SKM-1 treated with dmso at 0.1 percent for 144 hours (cell line): ENCODE measurements around the gene CLEC4A.
"Not testable (repeated sequence)": the region's sequence is repeated elsewhere in the genome, so short reads cannot be mapped to it uniquely, and the experiment has no call there.

Experiments used
- DNase-seq: peaks from one replicate; lab custom pipeline; 2025; ENCODE audit not compliant: unreplicated experiment; lab: John Stamatoyannopoulos, UW

The CLEC4A gene

DNA sequence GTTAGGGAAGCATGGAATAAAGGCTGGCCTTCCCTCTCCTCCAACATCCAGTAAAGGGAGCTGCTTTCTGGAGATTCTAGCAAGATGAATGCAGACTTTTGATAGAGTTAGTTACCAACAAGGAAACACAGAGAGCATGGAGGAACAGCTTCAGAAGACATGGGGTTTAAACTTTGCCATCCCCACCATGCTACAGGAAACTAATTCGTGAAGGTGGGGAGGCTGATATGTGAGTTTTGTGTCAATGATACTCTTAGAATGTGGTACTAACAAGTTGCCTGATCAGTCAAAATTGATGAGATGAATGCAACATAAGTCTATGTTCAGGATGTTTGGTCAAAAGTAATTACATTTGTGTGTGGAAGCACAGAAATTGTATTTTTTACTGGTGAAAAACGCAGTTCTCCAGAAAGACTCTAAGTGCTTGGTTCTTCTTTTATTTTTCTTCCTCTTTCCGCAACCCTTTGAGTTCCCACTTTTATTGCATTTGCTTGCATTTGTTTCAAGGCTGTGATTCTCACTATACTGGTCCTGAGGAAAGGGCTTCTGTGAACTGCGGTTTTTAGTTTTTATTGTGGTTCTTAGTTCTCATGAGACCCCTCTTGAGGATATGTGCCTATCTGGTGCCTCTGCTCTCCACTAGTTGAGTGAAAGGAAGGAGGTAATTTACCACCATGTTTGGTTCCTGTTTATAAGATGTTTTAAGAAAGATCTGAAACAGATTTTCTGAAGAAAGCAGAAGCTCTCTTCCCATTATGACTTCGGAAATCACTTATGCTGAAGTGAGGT lies at the start of gene CLEC4A:
Gene CLEC4A, plus strand, starts transcription at position 494 of the 789 bp plus-strand sequence. Its CDS starts 262 bp downstream, at position 756.
- DNase-seq, result peak; percentile 36

DNA sequence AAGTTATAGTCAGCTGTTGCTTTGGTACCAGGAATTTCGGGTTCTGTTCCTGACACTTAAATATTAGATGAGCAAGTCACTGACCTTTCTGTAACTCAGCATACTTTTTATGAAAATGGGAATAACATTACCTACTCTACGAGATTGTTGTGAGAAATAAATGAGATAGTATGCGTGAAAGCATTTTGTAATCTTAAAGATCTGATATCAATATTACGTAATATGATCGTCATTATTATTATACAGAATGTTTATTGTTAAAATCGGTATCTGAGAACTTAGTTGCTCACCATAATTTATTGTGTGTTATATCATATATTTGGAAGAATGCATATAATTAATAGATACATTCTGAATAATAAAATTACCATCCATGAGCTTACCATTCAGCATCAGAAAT lies 47.5 kb upstream of the CLEC4A start:
- no peak for DNase-seq

DNA sequence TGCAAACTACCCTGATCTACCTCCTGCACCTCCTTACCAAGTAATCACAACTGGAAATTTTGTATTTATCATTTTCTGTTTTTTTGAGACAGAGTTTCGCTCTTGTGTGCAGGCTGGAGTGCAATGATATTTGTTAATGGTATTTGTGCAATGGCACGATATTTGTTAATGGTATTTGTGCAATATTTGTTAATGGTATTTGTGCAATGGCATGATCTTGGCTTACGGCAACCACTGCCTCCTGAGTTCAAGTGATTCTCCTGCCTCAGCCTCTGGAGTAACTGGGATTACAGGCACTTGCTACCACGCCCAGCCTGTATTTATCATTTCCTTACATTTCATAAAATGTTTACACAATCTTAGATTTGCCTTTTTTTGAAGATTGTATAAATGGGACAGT lies 47.1 kb upstream of the CLEC4A start:
- DNase-seq, result no peak

DNA sequence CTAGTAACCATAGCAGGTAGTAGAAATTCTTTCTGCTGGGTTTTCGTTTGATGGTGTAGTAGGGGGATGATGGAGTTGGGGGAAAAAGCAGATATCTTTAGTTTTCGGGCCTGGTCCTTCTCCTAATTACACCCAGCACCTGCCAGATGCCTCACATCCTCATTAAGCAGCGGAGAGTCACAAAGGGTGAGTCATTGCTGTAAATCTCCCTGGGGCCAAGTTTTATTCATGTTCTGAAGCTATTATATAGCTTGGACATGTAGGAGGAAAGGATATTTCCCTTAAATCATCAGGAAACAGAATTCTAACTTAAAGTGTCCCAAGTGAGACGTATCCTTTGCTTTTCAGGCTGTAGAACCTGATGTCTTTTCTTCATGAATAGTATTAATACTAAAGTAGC lies 46.2 kb upstream of the CLEC4A start:
- no peak for DNase-seq

DNA sequence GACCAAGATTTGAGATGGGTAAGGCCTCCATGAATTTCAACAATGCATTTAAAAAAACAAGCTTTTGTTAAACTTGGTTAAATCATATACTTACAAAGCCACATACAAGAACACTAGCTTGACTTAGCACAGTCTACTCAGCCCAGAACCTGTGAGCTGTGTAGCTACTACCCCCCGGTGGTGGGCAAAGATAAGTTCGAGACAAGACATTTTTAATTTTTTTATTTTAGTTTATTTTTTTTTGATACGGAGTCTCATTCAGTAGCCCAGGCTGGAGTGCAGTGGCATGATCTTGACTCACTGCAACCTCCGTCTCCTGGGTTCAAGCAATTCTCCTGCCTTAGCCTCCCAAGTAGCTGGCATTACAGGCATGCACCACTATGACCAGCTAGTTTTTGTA lies 45.0 kb upstream of the CLEC4A start:
- no peak for DNase-seq

DNA sequence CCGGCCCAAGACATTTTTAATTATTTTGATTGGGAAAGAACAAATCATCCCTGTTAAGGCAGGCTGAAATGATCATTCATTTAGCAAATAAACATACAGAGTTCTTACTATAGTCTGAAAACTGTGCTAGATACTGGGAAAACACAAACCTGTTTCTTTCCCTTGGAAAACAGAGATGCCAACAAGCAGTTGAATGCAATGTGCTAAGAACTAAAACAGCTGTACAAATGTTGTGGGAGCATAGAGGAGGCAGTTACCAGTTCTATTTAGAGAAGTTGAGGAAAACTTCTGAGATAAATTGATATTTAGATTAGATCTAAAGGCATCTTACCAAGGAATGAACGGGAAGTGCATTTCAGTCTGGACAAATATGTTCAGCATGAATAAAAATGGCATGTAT lies 44.5 kb upstream of the CLEC4A start:
- no peak for DNase-seq

- peak; percentile 30 for DNase-seq
These were observed 43.3 kb upstream of the CLEC4A start for GRCh38 chr12:8080120-8080519.

- no peak for DNase-seq
These were observed 42.0 kb upstream of the CLEC4A start for GRCh38 chr12:8081251-8081920.

- no peak for DNase-seq
These were observed 40.7 kb upstream of the CLEC4A start for GRCh38 chr12:8082808-8083100.

GRCh38 chr12:8084351-8084750 lies 39.1 kb upstream of the CLEC4A start:
- DNase-seq, result not testable (repeated sequence)

- DNase-seq, result no peak
These were observed 35.8 kb upstream of the CLEC4A start for GRCh38 chr12:8087666-8088065.

GRCh38 chr12:8088574-8088973 lies 34.8 kb upstream of the CLEC4A start:
- DNase-seq, result no peak

DNA sequence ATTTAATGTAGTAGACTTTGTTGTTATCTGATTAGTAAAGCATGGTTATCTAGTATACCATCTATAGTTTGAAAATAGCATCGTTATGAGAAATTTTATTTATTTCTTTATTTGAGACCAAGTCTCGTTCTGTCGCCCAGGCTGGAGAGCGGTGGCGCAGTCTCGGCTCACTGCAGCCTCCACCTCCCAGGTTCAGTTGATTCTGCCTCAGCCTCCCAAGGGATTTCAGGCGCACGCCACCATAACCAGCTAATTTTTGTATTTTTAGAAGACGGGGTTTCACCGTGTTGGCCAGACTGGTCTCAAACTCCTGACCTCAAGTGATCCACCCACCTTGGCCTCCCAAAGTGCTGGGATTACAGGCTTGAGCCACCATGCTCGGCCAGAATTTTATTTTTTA lies 34.1 kb upstream of the CLEC4A start:
- not testable (repeated sequence) for DNase-seq

- no peak for DNase-seq
These were observed 33.7 kb upstream of the CLEC4A start for GRCh38 chr12:8089716-8090115.

- DNase-seq, result no peak
These were observed 30.1 kb upstream of the CLEC4A start for GRCh38 chr12:8093291-8093690.

GRCh38 chr12:8096281-8096915 lies 27.0 kb upstream of the CLEC4A start:
- DNase-seq, result peak; percentile 8

GRCh38 chr12:8099235-8099634 lies 24.2 kb upstream of the CLEC4A start:
- no peak for DNase-seq

DNA sequence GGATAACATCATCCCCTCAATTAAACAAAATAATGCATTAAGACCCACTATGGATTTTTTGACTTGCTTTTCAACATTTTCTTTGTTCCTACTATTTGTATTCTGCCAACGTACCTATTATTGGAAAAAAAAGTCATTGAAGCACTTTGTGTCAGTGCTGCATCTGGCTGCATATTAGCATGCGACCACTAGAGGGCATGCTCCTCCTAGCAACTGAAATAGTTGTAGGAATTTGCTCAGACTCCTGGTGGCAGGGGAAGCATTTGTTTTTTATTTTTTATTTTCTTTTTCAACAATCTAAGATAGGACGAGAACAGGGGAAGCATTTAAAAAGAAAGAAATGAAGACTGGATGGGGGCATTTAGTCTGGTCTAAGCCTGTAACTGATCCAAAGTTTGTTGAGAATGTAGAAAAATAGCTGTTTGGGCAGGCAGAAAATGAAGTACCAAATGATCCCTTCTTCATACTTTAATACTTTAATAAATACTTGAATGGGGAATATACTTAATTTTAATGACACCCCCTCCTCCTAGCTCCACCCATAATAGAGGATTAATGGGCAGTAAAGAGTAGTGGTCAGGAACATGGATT lies 14.5 kb upstream of the CLEC4A start:
- DNase-seq, result peak; percentile 29

- not testable (repeated sequence) for DNase-seq
These were observed 10.3 kb upstream of the CLEC4A start for GRCh38 chr12:8113117-8113516.

- no peak for DNase-seq
These were observed 3.2 kb upstream of the CLEC4A start for GRCh38 chr12:8120072-8120713.

- no peak for DNase-seq
These were observed 3.7 kb downstream of the CLEC4A start for GRCh38 chr12:8127138-8127537.
